ENCODE data around the gene B3GALT5.

Gene B3GALT5

DNA sequence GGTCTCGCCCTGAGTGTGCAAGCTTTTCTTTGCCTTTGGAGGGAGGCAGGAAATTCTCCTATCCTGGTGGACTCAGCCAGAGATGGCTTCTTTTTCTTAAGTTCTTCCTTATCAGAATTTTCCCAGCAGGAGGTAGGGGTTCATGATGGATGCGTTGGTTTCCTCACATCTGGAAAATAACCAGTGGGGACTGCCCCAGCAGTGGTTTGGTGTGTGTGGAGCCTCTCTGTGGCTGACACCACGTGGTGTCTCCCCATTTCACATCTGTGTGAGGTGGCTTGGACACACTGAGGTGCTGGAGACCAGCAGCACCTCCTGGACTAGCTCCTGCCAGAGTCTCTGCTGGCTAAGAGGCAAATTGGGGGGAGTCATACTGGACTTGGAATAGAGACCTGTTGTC lies 32.6 kb downstream of the B3GALT5 start:
- Histone ChIP-seq H3K4me1 (ENCODE audit: control insufficient read depth, insufficient read depth, low read length, unreplicated experiment) (no peaks in the 10 kb centered on the region), H3K36me3 (ENCODE audit: insufficient read depth, low read length) (no peaks in the 10 kb centered on the region), H2AFZ (ENCODE audit: low read length, unreplicated experiment) (no peak overlapping the region), H3K4me3 (ENCODE audit: low read depth, low read length) (no peak overlapping the region), H3K79me2 (ENCODE audit: control insufficient read depth, insufficient read depth, low read length, unreplicated experiment) (no peaks in the 10 kb centered on the region), H3K27me3 (ENCODE audit: insufficient read depth, low read length) (no peaks in the 10 kb centered on the region), H3K27ac (ENCODE audit: low read depth, low read length) (no peak overlapping the region)

DNA sequence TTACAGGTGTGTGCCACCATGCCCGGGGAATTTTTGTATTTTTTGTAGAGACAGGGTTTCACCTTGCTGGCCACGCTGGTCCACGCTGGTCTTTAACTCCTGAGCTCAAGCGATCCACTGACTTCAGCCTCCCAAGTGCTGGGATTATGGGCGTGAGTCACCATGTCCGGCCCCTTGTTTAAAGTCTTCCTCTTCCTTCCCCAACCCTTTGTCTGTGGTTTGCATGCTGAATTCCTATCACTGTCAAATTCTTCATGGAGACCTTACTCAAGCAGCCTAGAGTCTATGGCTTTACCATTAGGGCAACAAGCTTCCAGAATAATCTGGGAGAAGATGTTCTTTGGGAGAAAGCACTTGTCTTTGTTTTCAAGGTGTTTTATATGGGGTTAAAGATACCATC lies 34.7 kb downstream of the B3GALT5 start:
- no peaks in the 10 kb centered on the region for H3K79me2 ChIP-seq (ENCODE audit: control insufficient read depth, insufficient read depth, low read length, unreplicated experiment)
- no peaks in the 10 kb centered on the region for H3K27me3 ChIP-seq (ENCODE audit: insufficient read depth, low read length)
- no peak overlapping the region for H2AFZ ChIP-seq (ENCODE audit: low read length, unreplicated experiment)
- H3K27ac ChIP-seq (ENCODE audit: low read depth, low read length) = no peak overlapping the region
- H3K36me3 ChIP-seq (ENCODE audit: insufficient read depth, low read length) = no peaks in the 10 kb centered on the region
- H3K4me3 ChIP-seq (ENCODE audit: low read depth, low read length) = no peak overlapping the region
- H3K4me1 ChIP-seq (ENCODE audit: control insufficient read depth, insufficient read depth, low read length, unreplicated experiment) = no peaks in the 10 kb centered on the region

DNA sequence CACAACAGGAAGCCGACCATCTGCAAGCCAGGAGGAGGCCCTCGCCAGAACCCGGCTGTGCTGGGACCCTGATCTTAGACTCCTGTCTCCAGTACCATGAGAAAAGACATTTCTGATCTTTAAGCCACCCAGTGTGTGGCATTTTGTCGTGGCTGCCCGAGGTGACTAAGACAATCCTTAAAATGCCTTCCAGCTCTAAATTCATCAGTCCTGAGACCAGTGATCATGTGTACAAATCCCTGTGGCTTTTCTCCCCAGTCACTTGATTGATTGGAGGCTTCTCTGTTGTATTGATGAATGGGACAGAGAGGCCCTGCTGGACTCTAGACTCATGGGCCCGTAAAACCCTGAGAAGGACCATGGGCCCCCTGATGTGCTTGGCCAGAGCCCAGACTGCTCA lies 36.1 kb downstream of the B3GALT5 start:
- no peaks in the 10 kb centered on the region for H3K27me3 ChIP-seq (ENCODE audit: insufficient read depth, low read length)
- H3K79me2 ChIP-seq (ENCODE audit: control insufficient read depth, insufficient read depth, low read length, unreplicated experiment) = no peaks in the 10 kb centered on the region
- no peaks in the 10 kb centered on the region for H3K4me1 ChIP-seq (ENCODE audit: control insufficient read depth, insufficient read depth, low read length, unreplicated experiment)
- H3K27ac ChIP-seq (ENCODE audit: low read depth, low read length) = no peak overlapping the region
- no peak overlapping the region for H3K4me3 ChIP-seq (ENCODE audit: low read depth, low read length)
- no peaks in the 10 kb centered on the region for H3K36me3 ChIP-seq (ENCODE audit: insufficient read depth, low read length)
- no peak overlapping the region for H2AFZ ChIP-seq (ENCODE audit: low read length, unreplicated experiment)

- H3K27me3 ChIP-seq (ENCODE audit: insufficient read depth, low read length) = no peaks in the 10 kb centered on the region
- no peaks in the 10 kb centered on the region for H3K4me1 ChIP-seq (ENCODE audit: control insufficient read depth, insufficient read depth, low read length, unreplicated experiment)
- H3K27ac ChIP-seq (ENCODE audit: low read depth, low read length) = no peak overlapping the region
- H2AFZ ChIP-seq (ENCODE audit: low read length, unreplicated experiment) = no peak overlapping the region
- no peaks in the 10 kb centered on the region for H3K36me3 ChIP-seq (ENCODE audit: insufficient read depth, low read length)
- no peak overlapping the region for H3K4me3 ChIP-seq (ENCODE audit: low read depth, low read length)
- H3K79me2 ChIP-seq (ENCODE audit: control insufficient read depth, insufficient read depth, low read length, unreplicated experiment) = no peaks in the 10 kb centered on the region
Observed at GRCh38 chr21:39649526-39649925, 36.8 kb downstream of the B3GALT5 start.

DNA sequence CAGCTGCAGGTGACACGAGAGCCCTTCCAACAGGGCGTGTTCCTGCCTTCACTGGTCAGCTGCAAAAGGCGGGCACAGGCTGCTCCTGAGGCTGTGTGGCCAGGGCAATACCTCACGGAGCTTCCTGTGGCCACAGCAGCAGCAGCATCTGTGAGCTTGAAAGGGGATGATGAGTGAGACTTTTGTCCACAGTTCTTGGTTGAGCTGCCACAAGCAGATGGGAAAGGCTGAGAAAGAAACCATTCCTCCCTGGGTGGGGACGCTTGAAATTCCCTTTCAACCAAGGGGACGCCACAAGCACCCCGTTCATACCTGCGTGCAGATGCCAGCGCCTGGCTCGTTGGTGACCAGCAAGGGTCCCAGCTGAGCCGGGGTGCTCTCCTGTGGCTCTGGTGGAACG lies 37.6 kb downstream of the B3GALT5 start:
- Histone ChIP-seq H3K79me2 (ENCODE audit: control insufficient read depth, insufficient read depth, low read length, unreplicated experiment) (no peaks in the 10 kb centered on the region), H3K36me3 (ENCODE audit: insufficient read depth, low read length) (no peaks in the 10 kb centered on the region), H3K4me1 (ENCODE audit: control insufficient read depth, insufficient read depth, low read length, unreplicated experiment) (no peaks in the 10 kb centered on the region), H2AFZ (ENCODE audit: low read length, unreplicated experiment) (no peak overlapping the region), H3K4me3 (ENCODE audit: low read depth, low read length) (no peak overlapping the region), H3K27ac (ENCODE audit: low read depth, low read length) (no peak overlapping the region), H3K27me3 (ENCODE audit: insufficient read depth, low read length) (no peaks in the 10 kb centered on the region)

DNA sequence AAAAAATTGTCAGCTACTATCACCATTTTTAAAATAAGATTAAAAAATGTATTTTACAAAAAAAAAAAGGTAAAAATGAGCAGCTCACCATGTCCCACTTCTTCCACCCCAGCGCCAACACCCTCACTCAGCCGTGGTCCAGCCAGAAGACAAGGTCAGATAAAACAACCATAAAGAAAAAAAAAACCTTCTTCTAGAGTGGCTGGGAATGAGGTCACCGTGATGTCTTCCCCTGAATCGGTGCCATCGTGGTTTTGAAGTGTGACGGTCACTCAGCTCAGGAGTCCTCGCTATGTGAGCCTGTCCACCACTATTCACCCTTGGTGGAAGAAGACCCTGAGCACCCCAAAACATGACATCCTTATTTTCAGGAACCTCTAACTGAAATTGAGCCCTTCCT lies 38.1 kb downstream of the B3GALT5 start:
- H3K36me3 ChIP-seq (ENCODE audit: insufficient read depth, low read length) = no peaks in the 10 kb centered on the region
- no peaks in the 10 kb centered on the region for H3K4me1 ChIP-seq (ENCODE audit: control insufficient read depth, insufficient read depth, low read length, unreplicated experiment)

DNA sequence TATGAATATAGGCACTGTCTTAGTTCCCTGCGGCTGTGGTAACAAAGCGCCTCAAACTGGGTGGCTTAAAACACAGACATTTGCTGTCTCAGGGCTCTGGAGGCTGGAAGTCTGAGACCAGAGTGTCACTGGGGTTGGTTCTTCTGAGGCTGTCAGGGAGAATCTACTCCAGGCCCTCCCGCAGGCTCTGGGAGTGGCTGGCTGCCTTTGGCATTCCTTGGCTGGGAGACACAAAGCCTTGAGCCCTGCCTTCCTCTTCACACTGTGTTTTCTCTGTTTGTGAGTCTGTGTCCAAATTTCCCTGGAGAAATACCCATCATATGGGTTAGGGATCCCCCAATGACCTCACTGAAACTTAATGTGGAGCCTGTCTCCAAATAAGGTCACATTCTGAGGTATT lies 38.5 kb downstream of the B3GALT5 start:
- H3K27ac ChIP-seq (ENCODE audit: low read depth, low read length) = no peak overlapping the region
- H3K79me2 ChIP-seq (ENCODE audit: control insufficient read depth, insufficient read depth, low read length, unreplicated experiment) = no peaks in the 10 kb centered on the region
- H3K27me3 ChIP-seq (ENCODE audit: insufficient read depth, low read length) = no peaks in the 10 kb centered on the region
- H2AFZ ChIP-seq (ENCODE audit: low read length, unreplicated experiment) = no peak overlapping the region
- H3K4me3 ChIP-seq (ENCODE audit: low read depth, low read length) = no peak overlapping the region
- H3K4me1 ChIP-seq (ENCODE audit: control insufficient read depth, insufficient read depth, low read length, unreplicated experiment) = no peaks in the 10 kb centered on the region
- no peaks in the 10 kb centered on the region for H3K36me3 ChIP-seq (ENCODE audit: insufficient read depth, low read length)

More for the DNA sequence above, 38.1 kb downstream of the B3GALT5 start:
- H3K79me2 ChIP-seq (ENCODE audit: control insufficient read depth, insufficient read depth, low read length, unreplicated experiment) = no peaks in the 10 kb centered on the region
- no peak overlapping the region for H2AFZ ChIP-seq (ENCODE audit: low read length, unreplicated experiment)
- H3K27me3 ChIP-seq (ENCODE audit: insufficient read depth, low read length) = no peaks in the 10 kb centered on the region
- no peak overlapping the region for H3K27ac ChIP-seq (ENCODE audit: low read depth, low read length)
- H3K4me3 ChIP-seq (ENCODE audit: low read depth, low read length) = no peak overlapping the region

DNA sequence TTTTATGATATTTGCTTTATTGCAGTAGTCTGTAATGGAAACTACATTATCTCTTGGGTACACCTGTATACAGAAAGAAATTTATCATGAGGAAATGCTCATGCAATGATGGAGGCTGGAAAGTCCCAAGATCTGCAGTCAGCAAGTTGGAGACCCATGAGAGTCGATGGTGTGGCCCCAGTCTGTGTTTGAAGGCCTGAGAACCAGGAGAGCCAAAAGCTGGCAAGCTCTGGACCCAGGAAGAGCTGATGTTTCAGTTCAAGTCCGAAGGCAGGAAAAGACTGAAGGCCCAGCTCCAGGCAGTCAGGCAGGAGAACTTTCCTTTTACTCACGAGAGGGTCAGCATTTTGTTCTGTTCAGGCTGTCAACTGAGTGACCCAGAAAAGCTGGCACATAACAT lies 42.2 kb downstream of the B3GALT5 start:
- Histone ChIP-seq H2AFZ (ENCODE audit: low read length, unreplicated experiment) (no peak overlapping the region), H3K27ac (ENCODE audit: low read depth, low read length) (no peak overlapping the region), H3K27me3 (ENCODE audit: insufficient read depth, low read length) (no peaks in the 10 kb centered on the region), H3K4me1 (ENCODE audit: control insufficient read depth, insufficient read depth, low read length, unreplicated experiment) (no peaks in the 10 kb centered on the region), H3K79me2 (ENCODE audit: control insufficient read depth, insufficient read depth, low read length, unreplicated experiment) (no peaks in the 10 kb centered on the region), H3K4me3 (ENCODE audit: low read depth, low read length) (no peak overlapping the region), H3K36me3 (ENCODE audit: insufficient read depth, low read length) (no peaks in the 10 kb centered on the region)

DNA sequence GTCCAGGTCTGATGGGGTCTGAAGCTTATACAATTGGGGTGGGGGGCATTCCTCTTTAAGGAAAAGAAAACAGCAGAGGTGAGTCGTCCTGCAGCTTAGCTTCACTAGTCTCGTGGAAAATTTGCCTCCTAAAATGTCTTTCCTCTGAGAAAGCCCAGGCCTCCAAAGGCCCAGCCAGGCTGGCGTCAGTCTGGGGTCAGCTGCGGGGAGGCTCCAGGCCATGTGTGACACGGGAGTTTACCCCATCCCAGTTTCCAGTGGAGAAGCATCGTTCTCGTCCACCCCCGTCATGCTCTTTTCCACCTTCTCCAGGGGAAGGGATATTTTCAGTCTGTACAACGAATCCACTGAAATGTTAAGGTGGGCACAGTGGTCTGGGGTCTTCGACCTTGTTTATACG lies 42.8 kb downstream of the B3GALT5 start:
- Histone ChIP-seq H3K36me3 (ENCODE audit: insufficient read depth, low read length) (no peaks in the 10 kb centered on the region), H3K79me2 (ENCODE audit: control insufficient read depth, insufficient read depth, low read length, unreplicated experiment) (no peaks in the 10 kb centered on the region), H3K27me3 (ENCODE audit: insufficient read depth, low read length) (no peaks in the 10 kb centered on the region), H3K27ac (ENCODE audit: low read depth, low read length) (no peak overlapping the region), H2AFZ (ENCODE audit: low read length, unreplicated experiment) (no peak overlapping the region), H3K4me3 (ENCODE audit: low read depth, low read length) (no peak overlapping the region), H3K4me1 (ENCODE audit: control insufficient read depth, insufficient read depth, low read length, unreplicated experiment) (no peaks in the 10 kb centered on the region)

DNA sequence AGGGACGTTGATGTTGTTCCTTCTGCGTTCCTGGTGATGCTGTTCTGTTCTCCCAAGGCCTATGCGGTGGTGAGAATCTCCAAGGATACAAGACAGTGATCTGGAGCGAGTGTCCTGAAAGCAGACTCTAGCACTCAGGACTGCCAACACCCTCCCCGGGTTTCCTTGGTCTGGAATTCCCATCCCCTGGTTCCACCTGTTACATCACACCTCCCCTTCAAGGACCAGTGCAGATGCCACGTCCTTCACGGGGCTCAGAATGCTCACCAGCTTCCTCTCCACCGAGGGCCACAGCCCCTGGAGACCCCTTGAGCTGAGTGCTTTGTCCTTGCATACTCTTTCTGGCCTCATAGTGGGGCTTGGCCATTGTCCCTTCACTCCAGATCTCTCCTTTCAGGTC lies 43.5 kb downstream of the B3GALT5 start:
- no peaks in the 10 kb centered on the region for H3K36me3 ChIP-seq (ENCODE audit: insufficient read depth, low read length)
- H3K4me1 ChIP-seq (ENCODE audit: control insufficient read depth, insufficient read depth, low read length, unreplicated experiment) = no peaks in the 10 kb centered on the region
- H2AFZ ChIP-seq (ENCODE audit: low read length, unreplicated experiment) = no peak overlapping the region
- H3K79me2 ChIP-seq (ENCODE audit: control insufficient read depth, insufficient read depth, low read length, unreplicated experiment) = no peaks in the 10 kb centered on the region
- H3K4me3 ChIP-seq (ENCODE audit: low read depth, low read length) = no peak overlapping the region
- H3K27ac ChIP-seq (ENCODE audit: low read depth, low read length) = no peak overlapping the region
- H3K27me3 ChIP-seq (ENCODE audit: insufficient read depth, low read length) = no peaks in the 10 kb centered on the region

GRCh38 chr21:39657091-39657689 lies 44.5 kb downstream of the B3GALT5 start:
- Histone ChIP-seq H2AFZ (ENCODE audit: low read length, unreplicated experiment) (no peak overlapping the region), H3K27me3 (ENCODE audit: insufficient read depth, low read length) (no peaks in the 10 kb centered on the region), H3K4me3 (ENCODE audit: low read depth, low read length) (no peak overlapping the region), H3K79me2 (ENCODE audit: control insufficient read depth, insufficient read depth, low read length, unreplicated experiment) (no peaks in the 10 kb centered on the region), H3K4me1 (ENCODE audit: control insufficient read depth, insufficient read depth, low read length, unreplicated experiment) (no peaks in the 10 kb centered on the region), H3K36me3 (ENCODE audit: insufficient read depth, low read length) (no peaks in the 10 kb centered on the region), H3K27ac (ENCODE audit: low read depth, low read length) (no peak overlapping the region)
